Fibroblast of skin of scalp (primary cell): ENCODE measurements around the gene SYNGR4.
A peak's percentile ranks its signal among the peaks of the same experiment; 100 is the strongest.
"Not testable (repeated sequence)": the region's sequence is repeated elsewhere in the genome, so short reads cannot be mapped to it uniquely, and the experiment has no call there.

Experiments used
- DNase-seq: peaks from one replicate; pipeline ENCODE4 v3.0.0-alpha.2; 2013

Gene SYNGR4

GRCh38 chr19:48371771-48372170 lies 7.6 kb downstream of the SYNGR4 start:
- DNase-seq: not testable (repeated sequence)

- no peak for DNase-seq
Observed at GRCh38 chr19:48372904-48373303, 8.7 kb downstream of the SYNGR4 start.

- DNase-seq: no peak
Observed at GRCh38 chr19:48373567-48373966, 9.4 kb downstream of the SYNGR4 start.

GRCh38 chr19:48378194-48378570 lies 14.0 kb downstream of the SYNGR4 start:
- DNase-seq: no peak

GRCh38 chr19:48379058-48379457 lies 14.9 kb downstream of the SYNGR4 start:
- no peak for DNase-seq

GRCh38 chr19:48381178-48381950 lies 17.2 kb downstream of the SYNGR4 start:
- DNase-seq: no peak

GRCh38 chr19:48382286-48382685 lies 18.1 kb downstream of the SYNGR4 start:
- no peak for DNase-seq

- no peak for DNase-seq
Observed at GRCh38 chr19:48385461-48386087, 21.4 kb downstream of the SYNGR4 start.

GRCh38 chr19:48386981-48387380 lies 22.8 kb downstream of the SYNGR4 start:
- DNase-seq: no peak

GRCh38 chr19:48390188-48391099 lies 26.3 kb downstream of the SYNGR4 start:
- peak; percentile 62 for DNase-seq

GRCh38 chr19:48391100-48392005 lies 27.2 kb downstream of the SYNGR4 start, which contains the start of gene KDELR1:
TSS of gene KDELR1 (minus strand) at chr19:48391551. CDS start at chr19:48391358, 193 bp downstream.
- DNase-seq: peak; percentile 77

GRCh38 chr19:48392006-48392344 lies 27.8 kb downstream of the SYNGR4 start:
- not testable (repeated sequence) for DNase-seq

GRCh38 chr19:48392860-48393558 lies 28.8 kb downstream of the SYNGR4 start:
- DNase-seq: no peak

GRCh38 chr19:48393559-48394330 lies 29.6 kb downstream of the SYNGR4 start, which contains the start of gene GRIN2D:
TSS of gene GRIN2D (plus strand) at chr19:48393668. CDS start at chr19:48398393, 4,725 bp downstream.
- peak; percentile 44 for DNase-seq

GRCh38 chr19:48394331-48395169 lies 30.4 kb downstream of the SYNGR4 start:
- no peak for DNase-seq

- no peak for DNase-seq
Observed at GRCh38 chr19:48395170-48395455, 30.9 kb downstream of the SYNGR4 start.

GRCh38 chr19:48395499-48395898 lies 31.3 kb downstream of the SYNGR4 start:
- no peak for DNase-seq

GRCh38 chr19:48396016-48396823 lies 32.1 kb downstream of the SYNGR4 start:
- DNase-seq: no peak

- no peak for DNase-seq
Observed at GRCh38 chr19:48396824-48397176, 32.6 kb downstream of the SYNGR4 start.
